ENCODE results near the gene TMOD1. TPM values are rescaled to one million over a fixed set of nuclear protein-coding genes. Genes with fewer than 3 reads are reported as not detected.

The TMOD1 gene
- total and polyA plus RNA-seq, 9 of the 15 experiments (the other 6 are each of a cell fraction or from before 2014, with no cell fraction given): 7.1 to 41.2 (median 14.2) TPM

DNA sequence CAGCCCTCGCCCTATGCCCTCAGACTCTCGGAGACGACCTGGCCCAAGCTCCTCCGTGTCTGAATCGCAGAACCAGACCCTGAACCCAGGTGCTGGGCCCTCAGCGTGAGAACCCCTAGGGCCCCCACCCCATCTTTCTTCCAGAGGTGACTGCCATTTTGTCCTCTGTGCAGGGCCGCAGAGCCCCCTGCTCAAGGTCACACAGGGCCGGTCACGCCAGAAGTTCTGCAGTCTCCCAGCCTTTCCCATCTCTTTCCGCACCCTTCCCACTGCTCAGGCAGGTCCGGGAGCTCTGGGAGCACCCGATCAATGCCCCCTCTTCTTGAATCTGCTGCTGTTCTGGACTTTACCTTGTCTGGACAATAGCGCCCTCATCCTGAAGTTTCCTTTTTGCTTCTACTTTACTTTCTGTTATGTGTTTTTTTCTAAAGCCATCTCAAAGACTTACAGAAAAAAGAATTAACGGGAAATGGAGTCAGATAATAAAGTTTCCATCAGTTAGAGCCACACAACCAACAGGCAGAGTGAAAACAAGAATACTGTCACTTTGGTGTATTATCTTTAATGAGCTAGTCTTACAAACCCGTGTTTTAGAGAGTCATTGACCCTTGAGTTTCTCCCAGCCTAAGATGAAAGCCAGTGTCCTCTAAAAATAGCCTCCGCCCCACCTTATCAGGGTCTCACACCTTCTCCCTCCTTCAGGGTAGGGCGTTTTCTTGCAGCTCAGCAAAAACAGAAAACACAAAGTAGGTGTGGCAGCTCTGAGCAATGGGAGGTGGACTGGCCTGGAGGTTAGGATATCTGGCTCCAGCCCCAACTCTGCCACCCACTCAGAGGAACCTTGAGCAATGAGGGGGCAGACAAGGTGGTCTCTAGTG lies 1.8 kb downstream of the TMOD1 start (continued):
- TF ChIP-seq SREBF2 (CRISPR knock-in tag; IDR thresholded peaks at IDR 0.05) (no peak), MTA1 (IDR thresholded peaks at IDR 0.05; ENCODE audit: borderline replicate concordance) (no peak; the same call in 1 of the 2 replicates), EHMT2 (IDR thresholded peaks at IDR 0.05) (peak; percentile 82), ZBTB8A (IDR thresholded peaks at IDR 0.05; ENCODE audit: partially characterized antibody) (no peak), ZNF77 (CRISPR knock-in tag; IDR thresholded peaks at IDR 0.05) (no peak), ZNF263 (CRISPR knock-in tag; IDR thresholded peaks at IDR 0.05; ENCODE audit: borderline replicate concordance) (no peak), BCOR (IDR thresholded peaks at IDR 0.05) (peak; percentile 65; the same call in 1 of the 2 replicates), JUN (IDR thresholded peaks at IDR 0.05; ENCODE audit: borderline replicate concordance, low read depth, low read length) (no peak), JUN (CRISPR knock-in tag; IDR thresholded peaks at IDR 0.05; ENCODE audit: borderline replicate concordance) (no peak), ARNT (IDR thresholded peaks at IDR 0.05) (peak in 1 of 2 experiments; percentile 94; a peak in 2 of 4 replicates), PYGO2 (tag; IDR thresholded peaks at IDR 0.05) (no peak), ZNF253 (CRISPR knock-in tag; conservative IDR thresholded peaks at IDR 0.05) (no peak), COPS2 (conservative IDR thresholded peaks at IDR 0.05) (no peak), EZH2 (IDR thresholded peaks at IDR 0.05; ENCODE audit: borderline replicate concordance, low read depth, low read length) (no peak), SMARCB1 (IDR thresholded peaks at IDR 0.05; ENCODE audit: insufficient read length, low read depth) (no peak), MCM5 (IDR thresholded peaks at IDR 0.05; ENCODE audit: low read depth) (no peak), ZNF134 (CRISPR knock-in tag; conservative IDR thresholded peaks at IDR 0.05) (no peak)
- TF ChIP-seq, protein P1, sequence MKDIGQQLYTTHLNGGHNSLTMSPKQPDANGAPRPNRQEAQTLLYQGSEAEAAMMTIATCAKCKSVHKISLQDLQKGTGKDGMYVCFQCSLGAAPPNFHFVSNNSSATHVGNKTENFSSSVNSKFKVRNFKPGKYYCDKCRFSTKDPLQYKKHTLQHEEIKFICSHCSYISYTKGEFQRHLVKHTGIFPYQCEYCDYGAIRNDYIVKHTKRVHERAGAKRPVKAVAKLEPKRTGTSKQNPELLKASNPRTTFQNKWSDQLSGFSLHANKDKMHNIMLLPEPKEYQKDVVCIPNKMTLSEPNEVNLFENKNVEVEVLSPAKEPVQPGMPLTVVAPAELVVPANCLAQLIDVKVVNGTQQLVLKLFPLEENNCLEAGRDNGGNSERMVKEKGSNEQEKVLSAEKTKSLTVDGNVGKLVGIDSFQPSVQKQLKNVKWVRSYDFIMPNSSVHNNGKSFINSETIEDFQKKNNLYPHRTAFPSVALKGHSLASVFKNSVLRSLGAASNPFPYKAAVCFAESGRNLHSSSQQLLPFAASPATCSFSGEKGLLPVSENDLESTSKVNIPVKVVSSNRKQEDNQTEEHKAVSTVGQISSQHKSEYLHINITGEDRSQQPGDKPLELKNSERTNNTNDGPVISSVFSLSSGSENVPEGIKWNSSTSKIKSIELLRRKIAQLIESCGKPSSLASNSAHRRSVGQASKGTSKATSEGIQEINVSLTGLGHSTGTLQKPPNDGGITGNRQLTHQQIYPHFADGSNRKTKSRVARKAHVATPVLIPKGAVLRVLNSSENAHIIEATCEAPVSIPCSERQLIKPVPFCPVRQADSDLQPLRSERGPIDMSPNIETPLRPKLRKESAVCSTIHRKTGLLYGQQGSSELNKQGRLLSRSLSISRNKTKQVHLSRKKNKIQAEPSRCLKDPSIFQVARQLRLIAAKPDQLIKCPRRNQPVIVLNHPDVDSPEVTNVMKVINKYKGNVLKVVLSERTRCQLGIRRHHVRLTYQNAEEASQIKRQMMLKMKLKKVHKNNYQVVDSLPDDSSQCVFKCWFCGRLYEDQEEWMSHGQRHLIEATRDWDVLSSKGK (CRISPR knock-in tag; IDR thresholded peaks at IDR 0.05): no peak
- TF ChIP-seq, protein P2, sequence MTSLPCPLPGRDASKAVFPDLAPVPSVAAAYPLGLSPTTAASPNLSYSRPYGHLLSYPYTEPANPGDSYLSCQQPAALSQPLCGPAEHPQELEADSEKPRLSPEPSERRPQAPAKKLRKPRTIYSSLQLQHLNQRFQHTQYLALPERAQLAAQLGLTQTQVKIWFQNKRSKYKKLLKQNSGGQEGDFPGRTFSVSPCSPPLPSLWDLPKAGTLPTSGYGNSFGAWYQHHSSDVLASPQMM (CRISPR knock-in tag; IDR thresholded peaks at IDR 0.05): no peak
- TF ChIP-seq, protein P3, sequence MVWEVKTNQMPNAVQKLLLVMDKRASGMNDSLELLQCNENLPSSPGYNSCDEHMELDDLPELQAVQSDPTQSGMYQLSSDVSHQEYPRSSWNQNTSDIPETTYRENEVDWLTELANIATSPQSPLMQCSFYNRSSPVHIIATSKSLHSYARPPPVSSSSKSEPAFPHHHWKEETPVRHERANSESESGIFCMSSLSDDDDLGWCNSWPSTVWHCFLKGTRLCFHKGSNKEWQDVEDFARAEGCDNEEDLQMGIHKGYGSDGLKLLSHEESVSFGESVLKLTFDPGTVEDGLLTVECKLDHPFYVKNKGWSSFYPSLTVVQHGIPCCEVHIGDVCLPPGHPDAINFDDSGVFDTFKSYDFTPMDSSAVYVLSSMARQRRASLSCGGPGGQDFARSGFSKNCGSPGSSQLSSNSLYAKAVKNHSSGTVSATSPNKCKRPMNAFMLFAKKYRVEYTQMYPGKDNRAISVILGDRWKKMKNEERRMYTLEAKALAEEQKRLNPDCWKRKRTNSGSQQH (CRISPR knock-in tag; IDR thresholded peaks at IDR 0.05): no peak
- TF ChIP-seq, protein P4, sequence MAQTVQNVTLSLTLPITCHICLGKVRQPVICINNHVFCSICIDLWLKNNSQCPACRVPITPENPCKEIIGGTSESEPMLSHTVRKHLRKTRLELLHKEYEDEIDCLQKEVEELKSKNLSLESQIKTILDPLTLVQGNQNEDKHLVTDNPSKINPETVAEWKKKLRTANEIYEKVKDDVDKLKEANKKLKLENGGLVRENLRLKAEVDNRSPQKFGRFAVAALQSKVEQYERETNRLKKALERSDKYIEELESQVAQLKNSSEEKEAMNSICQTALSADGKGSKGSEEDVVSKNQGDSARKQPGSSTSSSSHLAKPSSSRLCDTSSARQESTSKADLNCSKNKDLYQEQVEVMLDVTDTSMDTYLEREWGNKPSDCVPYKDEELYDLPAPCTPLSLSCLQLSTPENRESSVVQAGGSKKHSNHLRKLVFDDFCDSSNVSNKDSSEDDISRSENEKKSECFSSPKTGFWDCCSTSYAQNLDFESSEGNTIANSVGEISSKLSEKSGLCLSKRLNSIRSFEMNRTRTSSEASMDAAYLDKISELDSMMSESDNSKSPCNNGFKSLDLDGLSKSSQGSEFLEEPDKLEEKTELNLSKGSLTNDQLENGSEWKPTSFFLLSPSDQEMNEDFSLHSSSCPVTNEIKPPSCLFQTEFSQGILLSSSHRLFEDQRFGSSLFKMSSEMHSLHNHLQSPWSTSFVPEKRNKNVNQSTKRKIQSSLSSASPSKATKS (CRISPR knock-in tag; IDR thresholded peaks at IDR 0.05): no peak

All from K562 (cell line).